ENCODE results near the gene ZYG11A. TPM values are rescaled to one million over a fixed set of nuclear protein-coding genes. Genes with fewer than 3 reads are reported as not detected.
A peak's percentile ranks its signal among the peaks of the same experiment; 100 is the strongest.

The ZYG11A gene
- total and polyA plus RNA-seq, 2 donors (not counting 3 experiments of a cell fraction or from before 2014, with no cell fraction given) = 0.40 to 2.1 TPM

DNA sequence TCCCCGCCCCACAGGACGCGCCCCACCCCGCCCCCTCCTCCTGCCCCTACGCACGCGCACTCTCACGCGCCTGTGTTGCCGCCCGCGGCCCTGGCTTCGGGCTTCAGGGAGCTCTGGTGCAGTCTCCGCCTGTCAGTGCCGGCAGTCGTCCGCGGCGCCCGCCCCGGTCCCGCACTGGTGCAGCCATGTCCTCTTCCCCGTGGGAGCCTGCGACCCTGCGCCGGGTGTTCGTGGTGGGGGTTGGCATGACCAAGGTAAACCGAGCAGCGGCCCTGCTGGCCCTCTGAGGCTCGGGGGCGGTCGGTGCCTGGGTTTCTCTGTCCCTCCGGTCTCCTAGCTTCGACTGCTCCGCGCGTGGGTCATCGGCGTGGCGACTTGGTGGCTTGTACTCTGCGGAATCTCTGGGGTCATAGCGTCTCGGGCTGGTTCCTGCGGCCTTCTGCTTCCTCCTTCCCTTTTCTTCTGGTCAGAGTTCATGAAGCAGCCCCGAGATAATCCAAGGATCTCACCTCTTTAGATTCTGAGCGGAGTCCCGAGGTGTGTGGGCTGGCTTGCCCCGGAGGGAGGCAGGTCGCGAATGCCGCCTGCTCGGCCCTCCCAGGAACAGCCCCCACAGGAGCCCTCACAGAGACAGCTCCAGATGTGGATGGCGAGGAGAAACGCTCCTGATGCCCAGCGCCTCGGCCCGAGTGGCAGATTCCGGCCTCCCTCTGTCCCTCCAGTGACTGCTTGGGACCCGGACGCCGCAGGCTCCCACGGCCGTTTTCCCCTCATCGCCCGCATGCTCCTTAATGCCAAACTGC is 84.9 kb downstream of the ZYG11A start, which contains the start of gene SCP2:
Gene SCP2 (plus strand): TSS at position 65 of the 803 bp plus-strand sequence. CDS start 121 bp downstream, at position 186.
- no peaks in the 10 kb centered on the region for H3K9me1 ChIP-seq (replicated peaks; ENCODE audit: control insufficient read depth, extremely low read depth, insufficient read depth, low read length)
- peaks cover 3% of the 10 kb centered on the region for H3K4me1 ChIP-seq (ENCODE audit: control insufficient read depth, extremely low read depth, insufficient read depth, low read length)
- H3K4me3 ChIP-seq (replicated peaks in 1 of 3; ENCODE audit: insufficient read depth in 1 of 3, low read depth in 1 of 3, low read length in 3 of 3) = peak within 1 kb of the TSS; percentile 54 to 75 (median 57)
- peak within 1 kb of the TSS; percentile 72 for H2AFZ ChIP-seq (ENCODE audit: low read depth, low read length)
- H4K20me1 ChIP-seq (replicated peaks; ENCODE audit: control insufficient read depth, extremely low read depth, insufficient read depth, low read length) = no peaks in the 10 kb centered on the region
- TSS peak; percentile 24 for BruUV-seq (replicated peaks)
- CTCF ChIA-PET = interaction anchor here (0.7 to 1.9 kb wide), 5 partner anchors 22 to 1177 kb away, joined by 3 to 6 read pairs (median 4); no protein-coding TSS in a partner anchor
- no peaks in the 10 kb centered on the region for H3K79me2 ChIP-seq (ENCODE audit: control insufficient read depth, insufficient read depth, low read length)
- H3K9me3 ChIP-seq (replicated peaks; ENCODE audit: control insufficient read depth, insufficient read depth, low read length) = no peaks in the 10 kb centered on the region
- intact Hi-C loops (cut with micrococcal nuclease) (loop anchor here (2.0 kb wide), 1 partner anchor 87 kb away; no protein-coding TSS in a partner anchor), dilution Hi-C loops (cut with MboI; ENCODE audit: extremely low pct_ligation_motif_present, low sequenced_read_pairs) (no loop called here)
- POLR2A ChIA-PET = interaction anchor here (0.7 kb wide), 2 partner anchors 23 to 131 kb away, joined by 4 to 7 read pairs; no protein-coding TSS in a partner anchor
- no peaks in the 10 kb centered on the region for H3K27me3 ChIP-seq (ENCODE audit: control insufficient read depth in 2 of 2, insufficient read depth in 2 of 2, low read length in 2 of 2)
- no peaks in the 10 kb centered on the region for H3K36me3 ChIP-seq (ENCODE audit: control insufficient read depth in 2 of 2, extremely low read depth in 1 of 2, insufficient read depth in 2 of 2, low read length in 2 of 2)
- FAIRE-seq = peak; percentile 70
- H3K27ac ChIP-seq (ENCODE audit: insufficient read depth, low read depth, low read length) = no peak within 1 kb of the TSS
- no peak for TF ChIP-seq EZH2 (IDR thresholded peaks at IDR 0.05; ENCODE audit: borderline replicate concordance, low read depth, low read length, severe bottlenecking)
- TF ChIP-seq JUN (IDR thresholded peaks at IDR 0.05; ENCODE audit: borderline replicate concordance, insufficient read depth, insufficient read length, low read depth) = no peak
- TF ChIP-seq FOS (IDR thresholded peaks at IDR 0.05; ENCODE audit: borderline replicate concordance, insufficient read depth, low read length) = no peak
- no peak for TF ChIP-seq GATA2 (IDR thresholded peaks at IDR 0.05; ENCODE audit: insufficient read depth, insufficient read length, low read depth, low read length)
- TF ChIP-seq, protein P1, sequence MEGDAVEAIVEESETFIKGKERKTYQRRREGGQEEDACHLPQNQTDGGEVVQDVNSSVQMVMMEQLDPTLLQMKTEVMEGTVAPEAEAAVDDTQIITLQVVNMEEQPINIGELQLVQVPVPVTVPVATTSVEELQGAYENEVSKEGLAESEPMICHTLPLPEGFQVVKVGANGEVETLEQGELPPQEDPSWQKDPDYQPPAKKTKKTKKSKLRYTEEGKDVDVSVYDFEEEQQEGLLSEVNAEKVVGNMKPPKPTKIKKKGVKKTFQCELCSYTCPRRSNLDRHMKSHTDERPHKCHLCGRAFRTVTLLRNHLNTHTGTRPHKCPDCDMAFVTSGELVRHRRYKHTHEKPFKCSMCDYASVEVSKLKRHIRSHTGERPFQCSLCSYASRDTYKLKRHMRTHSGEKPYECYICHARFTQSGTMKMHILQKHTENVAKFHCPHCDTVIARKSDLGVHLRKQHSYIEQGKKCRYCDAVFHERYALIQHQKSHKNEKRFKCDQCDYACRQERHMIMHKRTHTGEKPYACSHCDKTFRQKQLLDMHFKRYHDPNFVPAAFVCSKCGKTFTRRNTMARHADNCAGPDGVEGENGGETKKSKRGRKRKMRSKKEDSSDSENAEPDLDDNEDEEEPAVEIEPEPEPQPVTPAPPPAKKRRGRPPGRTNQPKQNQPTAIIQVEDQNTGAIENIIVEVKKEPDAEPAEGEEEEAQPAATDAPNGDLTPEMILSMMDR (IDR thresholded peaks at IDR 0.05; ENCODE audit: extremely low read depth in 1 of 2, insufficient read depth in 1 of 2, low read depth in 1 of 2, low read length in 2 of 2) = no peak
- peak; percentile 56 for TF ChIP-seq POLR2AphosphoS5 (IDR thresholded peaks at IDR 0.05; ENCODE audit: insufficient read depth, low read depth, low read length)
- no peak for TF ChIP-seq MYC (IDR thresholded peaks at IDR 0.05; ENCODE audit: low read depth, low read length)
- peak; percentile 78 for TF ChIP-seq POLR2A (IDR thresholded peaks at IDR 0.05; ENCODE audit: low read depth, low read length)
- TF ChIP-seq, protein P2, sequence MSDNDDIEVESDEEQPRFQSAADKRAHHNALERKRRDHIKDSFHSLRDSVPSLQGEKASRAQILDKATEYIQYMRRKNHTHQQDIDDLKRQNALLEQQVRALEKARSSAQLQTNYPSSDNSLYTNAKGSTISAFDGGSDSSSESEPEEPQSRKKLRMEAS (IDR thresholded peaks at IDR 0.05; ENCODE audit: insufficient read depth, insufficient read length) = no peak
- peak within 1 kb of the TSS; percentile 62 for H3K4me2 ChIP-seq (ENCODE audit: insufficient read depth, low read length)
- peak; percentile 68 for DNase-seq (ENCODE audit: low read depth, low spot score)
- peak within 1 kb of the TSS; percentile 57 for H3K9ac ChIP-seq (replicated peaks; ENCODE audit: extremely low read depth, insufficient read depth, low read length)

Measured in endothelial cell of umbilical vein (primary cell).